Fibroblast of lung (primary cell): Measurements from ENCODE around the gene ANP32D. TPM values are rescaled to one million over a fixed set of nuclear protein-coding genes. Genes with fewer than 3 reads are reported as not detected.
"Not testable (repeated sequence)": the region's sequence is repeated elsewhere in the genome, so short reads cannot be mapped to it uniquely, and the experiment has no call there.

Experiments used
- DNase-seq, 2 donors: peaks; one replicate each; pipeline versions ENCODE4 v3.0.0 to v3.0.0-alpha.2; 2010; ENCODE audit warnings: low read depth in 2 of 2
- H2AFZ ChIP-seq: 2 replicates; pipeline ENCODE4 v1.5.1; 2012; ENCODE audit warnings: low read length, control low read depth, inconsistent platforms
- H3K27ac ChIP-seq: 2 replicates; pipeline ENCODE4 v1.5.1; 2011; ENCODE audit warnings: low read length, control low read depth; ENCODE audit not compliant: insufficient read depth
- H3K27me3 ChIP-seq: 2 replicates; pipeline ENCODE4 v1.5.1; 2011; ENCODE audit warnings: mild to moderate bottlenecking, low read length; ENCODE audit not compliant: control insufficient read depth, insufficient read depth
- H3K36me3 ChIP-seq: 2 replicates; pipeline ENCODE4 v1.5.1; 2011; ENCODE audit warnings: low read length; ENCODE audit not compliant: control insufficient read depth, insufficient read depth
- H3K4me1 ChIP-seq: 2 replicates; pipeline ENCODE4 v1.5.1; 2011; ENCODE audit warnings: low read length; ENCODE audit not compliant: control insufficient read depth, insufficient read depth; ENCODE audit errors: extremely low read depth
- H3K4me2 ChIP-seq: 2 replicates; pipeline ENCODE4 v1.5.1; 2011; ENCODE audit warnings: low read length, control low read depth; ENCODE audit not compliant: insufficient read depth; ENCODE audit errors: extremely low read depth
- H3K4me3 ChIP-seq, 4 experiments: fragments of 200-600 bp in 1 of 4; sonication (generic) in 1 of 4; replicated peaks in 1 of 4; 2 replicates each; pipeline ENCODE4 v1.5.1; 2011 to 2016; ENCODE audit warnings: low read length in 4 of 4, low read depth in 3 of 4, mild to moderate bottlenecking in 3 of 4, control low read depth in 2 of 4, inconsistent platforms in 1 of 4, mixed read lengths in 1 of 4; ENCODE audit not compliant: insufficient read depth in 1 of 4; ENCODE audit errors: control extremely low read depth in 1 of 4
- H3K79me2 ChIP-seq: 2 replicates; pipeline ENCODE4 v1.5.1; 2012; ENCODE audit warnings: mild to moderate bottlenecking, low read length, inconsistent platforms; ENCODE audit not compliant: control insufficient read depth, insufficient read depth
- H3K9ac ChIP-seq: 2 replicates; pipeline ENCODE4 v1.5.1; 2011; ENCODE audit warnings: mild to moderate bottlenecking, low read length, control low read depth; ENCODE audit not compliant: insufficient read depth
- H3K9me3 ChIP-seq: 2 replicates; pipeline ENCODE4 v1.5.1; 2012; ENCODE audit warnings: low read depth, low read length; ENCODE audit not compliant: control insufficient read depth, insufficient read depth
- H4K20me1 ChIP-seq: 2 replicates; pipeline ENCODE4 v1.5.1; 2011; ENCODE audit warnings: low read length; ENCODE audit not compliant: control insufficient read depth, insufficient read depth; ENCODE audit errors: extremely low read depth
- CTCF ChIP-seq, 2 donors: IDR thresholded peaks in 1 of 2; conservative IDR thresholded peaks in 1 of 2; 1 replicate in 1 of 2; 2 replicates in 1 of 2; pipeline ENCODE4 v1.5.1; 2011 to 2012; ENCODE audit warnings: low read length in 2 of 2, control low read depth in 1 of 2, inconsistent platforms in 1 of 2, low read depth in 1 of 2, mild to moderate bottlenecking in 1 of 2
- EZH2 ChIP-seq: IDR thresholded peaks from 2 replicates; pipeline ENCODE4 v1.5.1; 2012; ENCODE audit warnings: low read length, control low read depth, mild to moderate bottlenecking; ENCODE audit errors: missing control alignments
- polyA plus RNA-seq, 2 donors: library from polyadenylated mRNA; depleted of rRNA in 1 of 2; stranded (reverse) in 1 of 2; unstranded in 1 of 2; fragments of >200 nt; gene quantifications; 2 replicates each; pipeline ENCODE4 v1.2.1, GENCODE V29; 2011 to 2012; ENCODE audit warnings: missing spikeins in 1 of 2
- total RNA-seq: library from RNA; depleted of rRNA; stranded (reverse); fragments of >200 nt; gene quantifications from 2 replicates; pipeline ENCODE4 v1.2.1, GENCODE V29; 2014

Gene ANP32D
- total and polyA plus RNA-seq, 2 donors (not counting 1 experiment from before 2014, with no cell fraction given): not detected

- no peaks in the 10 kb centered on the region for H3K36me3 ChIP-seq
- no peaks in the 10 kb centered on the region for H3K9me3 ChIP-seq
- no peak overlapping the region for H3K9ac ChIP-seq
- no peak overlapping the region for H3K27ac ChIP-seq
- H3K4me3 ChIP-seq: no peak overlapping the region
- H3K4me1 ChIP-seq: no peaks in the 10 kb centered on the region
- H2AFZ ChIP-seq: no peak overlapping the region
- H4K20me1 ChIP-seq: no peaks in the 10 kb centered on the region
- peak in 1 of 2 donors; percentile 27 for DNase-seq
- H3K4me2 ChIP-seq: no peak overlapping the region
- H3K79me2 ChIP-seq: no peaks in the 10 kb centered on the region
- no peak for TF ChIP-seq EZH2
- TF ChIP-seq CTCF (conservative IDR thresholded peaks at IDR 0.05 in 1 of 2, IDR thresholded peaks at IDR 0.05 in 1 of 2; ENCODE audit: low read depth in 1 of 2, low read length in 2 of 2): no peak
- peaks cover 2% of the 10 kb centered on the region for H3K27me3 ChIP-seq
Observed at GRCh38 chr12:48489012-48489411, 16.7 kb downstream of the ANP32D start.

- not testable (repeated sequence) for H3K4me3 ChIP-seq, H3K4me2 ChIP-seq, H3K27me3 ChIP-seq, H3K36me3 ChIP-seq, H3K9ac ChIP-seq, H3K27ac ChIP-seq, H3K4me1 ChIP-seq, DNase-seq, H3K9me3 ChIP-seq, H4K20me1 ChIP-seq, H2AFZ ChIP-seq, H3K79me2 ChIP-seq
Observed at GRCh38 chr12:48489456-48489855, 17.1 kb downstream of the ANP32D start.

GRCh38 chr12:48500281-48500680, 27.9 kb downstream of the ANP32D start:
- H3K36me3 ChIP-seq, H3K79me2 ChIP-seq, H3K9ac ChIP-seq, H3K9me3 ChIP-seq, H3K27me3 ChIP-seq, DNase-seq, H3K4me2 ChIP-seq, H3K4me1 ChIP-seq, H4K20me1 ChIP-seq, H3K27ac ChIP-seq, H3K4me3 ChIP-seq, H2AFZ ChIP-seq: not testable (repeated sequence)

- not testable (repeated sequence) for DNase-seq, H4K20me1 ChIP-seq, H2AFZ ChIP-seq, H3K4me2 ChIP-seq, H3K4me1 ChIP-seq, H3K27ac ChIP-seq, H3K4me3 ChIP-seq, H3K36me3 ChIP-seq, H3K9me3 ChIP-seq, H3K27me3 ChIP-seq, H3K79me2 ChIP-seq, H3K9ac ChIP-seq
Observed at GRCh38 chr12:48506836-48507235, 34.5 kb downstream of the ANP32D start.
